Calu3 (cell line): ENCODE measurements around the gene KIAA0825. TPM values are rescaled to one million over a fixed set of nuclear protein-coding genes. Genes with fewer than 3 reads are reported as not detected.
A peak's percentile ranks its signal among the peaks of the same experiment; 100 is the strongest.

ENCODE experiments used
- BruUV-seq: library from RNA; stranded (reverse); fragments of 400-500 nt; replicated peaks from 2 replicates; lab custom pipeline; 2021; lab: Mats Ljungman, UMichigan
- CTCF ChIA-PET: fragments of 300-600 bp; sonication (Branson Sonifier 250); formaldehyde crosslinking; loops from one replicate; lab custom pipeline; 2022; ENCODE audit warnings: antibody characterized with exemption; lab: Charles Lee
- DNase-seq: peaks from one replicate; pipeline ENCODE4 v3.0.0; 2022
- H3K27ac Mint-ChIP-seq: one replicate; pipeline ENCODE4 v1.8.0; 2022; ENCODE audit warnings: mixed read lengths; ENCODE audit not compliant: unreplicated experiment
- H3K27me3 Mint-ChIP-seq: one replicate; pipeline ENCODE4 v1.8.0; 2022; ENCODE audit warnings: mixed read lengths; ENCODE audit not compliant: unreplicated experiment
- H3K36me3 Mint-ChIP-seq: one replicate; pipeline ENCODE4 v1.8.0; 2022; ENCODE audit warnings: mild to moderate bottlenecking, moderate library complexity, mixed read lengths; ENCODE audit not compliant: insufficient read depth, unreplicated experiment
- H3K4me1 Mint-ChIP-seq: one replicate; pipeline ENCODE4 v1.8.0; 2022; ENCODE audit warnings: mild to moderate bottlenecking, low read depth, mixed read lengths; ENCODE audit not compliant: unreplicated experiment
- H3K4me3 Mint-ChIP-seq: one replicate; pipeline ENCODE4 v1.8.0; 2022; ENCODE audit warnings: mild to moderate bottlenecking, low read depth, moderate library complexity, mixed read lengths; ENCODE audit not compliant: unreplicated experiment
- H3K9me3 Mint-ChIP-seq: one replicate; pipeline ENCODE4 v1.8.0; 2022; ENCODE audit warnings: low read depth, mixed read lengths; ENCODE audit not compliant: unreplicated experiment
- intact Hi-C: fragments of 100-400 bp; cut with micrococcal nuclease; formaldehyde crosslinking; loops from one replicate; pipeline ENCODE4 v1.10.0; 2022; ENCODE audit not compliant: unreplicated experiment
- total RNA-seq: library from RNA; stranded (reverse); gene quantifications from 2 replicates; pipeline ENCODE4 v1.2.3, GENCODE V29; 2022
- TF ChIP-seq, protein P1 (sequence below): fragments of 200-600 bp; IDR thresholded peaks from one replicate; pipeline ENCODE4 v1.8.0; 2022; ENCODE audit warnings: antibody characterized with exemption; ENCODE audit not compliant: unreplicated experiment

The KIAA0825 gene
- total RNA-seq, 1 experiment from 2014 or later: 1.9 TPM

DNA sequence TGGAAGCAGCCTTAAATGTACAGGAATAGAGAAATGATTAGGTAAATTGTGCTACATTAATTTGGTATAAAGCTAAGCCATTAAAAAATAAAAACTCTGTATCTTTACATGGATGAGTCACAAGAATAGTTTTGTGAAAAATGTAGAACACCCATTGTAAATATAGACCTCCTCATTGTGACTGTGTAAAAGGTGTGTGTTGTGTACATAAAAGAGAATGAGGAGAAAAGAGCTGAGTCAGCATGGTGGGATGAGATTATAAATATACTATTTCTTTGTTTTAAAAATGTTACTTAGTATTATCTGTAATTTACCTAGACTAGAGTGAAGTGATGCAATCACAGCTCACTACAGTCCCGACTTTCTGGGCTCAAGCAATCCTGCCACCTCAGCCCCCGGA is 250.5 kb downstream of the KIAA0825 start:
- intact Hi-C loops: no loop called here
- no peaks in the 10 kb centered on the region for H3K36me3 Mint-ChIP-seq
- H3K27me3 Mint-ChIP-seq: no peaks in the 10 kb centered on the region
- CTCF ChIA-PET: no interaction called here
- TF ChIP-seq, protein P1, sequence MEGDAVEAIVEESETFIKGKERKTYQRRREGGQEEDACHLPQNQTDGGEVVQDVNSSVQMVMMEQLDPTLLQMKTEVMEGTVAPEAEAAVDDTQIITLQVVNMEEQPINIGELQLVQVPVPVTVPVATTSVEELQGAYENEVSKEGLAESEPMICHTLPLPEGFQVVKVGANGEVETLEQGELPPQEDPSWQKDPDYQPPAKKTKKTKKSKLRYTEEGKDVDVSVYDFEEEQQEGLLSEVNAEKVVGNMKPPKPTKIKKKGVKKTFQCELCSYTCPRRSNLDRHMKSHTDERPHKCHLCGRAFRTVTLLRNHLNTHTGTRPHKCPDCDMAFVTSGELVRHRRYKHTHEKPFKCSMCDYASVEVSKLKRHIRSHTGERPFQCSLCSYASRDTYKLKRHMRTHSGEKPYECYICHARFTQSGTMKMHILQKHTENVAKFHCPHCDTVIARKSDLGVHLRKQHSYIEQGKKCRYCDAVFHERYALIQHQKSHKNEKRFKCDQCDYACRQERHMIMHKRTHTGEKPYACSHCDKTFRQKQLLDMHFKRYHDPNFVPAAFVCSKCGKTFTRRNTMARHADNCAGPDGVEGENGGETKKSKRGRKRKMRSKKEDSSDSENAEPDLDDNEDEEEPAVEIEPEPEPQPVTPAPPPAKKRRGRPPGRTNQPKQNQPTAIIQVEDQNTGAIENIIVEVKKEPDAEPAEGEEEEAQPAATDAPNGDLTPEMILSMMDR: no peak
- H3K9me3 Mint-ChIP-seq: peaks cover 2% of the 10 kb centered on the region
- H3K27ac Mint-ChIP-seq: no peak overlapping the region
- no TSS peak for BruUV-seq
- no peak overlapping the region for H3K4me3 Mint-ChIP-seq
- DNase-seq: no peak
- H3K4me1 Mint-ChIP-seq: peaks cover 10% of the 10 kb centered on the region

DNA sequence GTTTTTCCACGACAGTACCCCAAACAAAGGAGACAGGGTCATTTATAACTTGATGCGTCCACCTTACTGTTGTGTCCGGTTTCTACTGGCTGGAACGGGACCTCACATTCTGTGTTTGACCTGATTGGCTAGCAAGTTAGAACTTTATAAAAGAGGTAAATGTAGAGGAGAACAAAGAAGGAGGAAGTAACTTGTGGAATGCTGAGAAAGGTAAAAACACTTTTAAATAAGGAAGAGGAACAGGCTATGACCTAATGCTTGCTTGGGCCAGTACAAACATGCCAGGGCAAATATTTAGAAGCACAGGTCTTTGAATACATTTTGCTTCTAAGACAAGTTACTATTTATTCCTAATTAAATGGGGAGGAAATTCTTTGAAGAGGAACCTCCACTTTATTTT is 251.6 kb downstream of the KIAA0825 start:
- no peaks in the 10 kb centered on the region for H3K36me3 Mint-ChIP-seq
- DNase-seq: no peak
- BruUV-seq: no TSS peak
- H3K27ac Mint-ChIP-seq: no peak overlapping the region
- peaks cover 20% of the 10 kb centered on the region for H3K4me1 Mint-ChIP-seq
- H3K9me3 Mint-ChIP-seq: peaks cover 2% of the 10 kb centered on the region
- H3K4me3 Mint-ChIP-seq: no peak overlapping the region
- CTCF ChIA-PET: interaction anchor here (0.6 kb wide), 1 partner anchor 131 kb away, joined by 4 read pairs; no protein-coding TSS in a partner anchor
- H3K27me3 Mint-ChIP-seq: no peaks in the 10 kb centered on the region
- intact Hi-C loops: no loop called here
- TF ChIP-seq, protein P1: no peak

DNA sequence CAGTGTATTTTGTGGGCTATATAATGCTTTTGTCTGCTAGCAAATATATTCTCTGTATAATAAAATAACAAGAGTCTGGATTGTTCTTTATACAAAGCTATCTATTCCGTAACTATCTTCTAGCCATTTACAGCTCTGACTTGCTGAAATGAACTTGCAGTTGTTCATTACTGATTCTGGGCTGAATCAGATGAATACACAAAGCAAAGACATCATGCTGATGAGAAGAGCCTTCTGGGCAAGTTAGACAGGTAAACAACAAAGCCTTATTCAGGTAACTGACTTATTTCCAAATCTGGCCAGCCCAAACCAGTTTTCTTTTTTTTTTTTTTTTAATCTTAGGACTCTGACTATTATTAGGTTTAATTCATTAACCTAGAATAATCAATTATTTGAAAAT is 255.5 kb downstream of the KIAA0825 start:
- intact Hi-C loops: no loop called here
- TF ChIP-seq, protein P1: no peak
- H3K4me3 Mint-ChIP-seq: no peak overlapping the region

DNA sequence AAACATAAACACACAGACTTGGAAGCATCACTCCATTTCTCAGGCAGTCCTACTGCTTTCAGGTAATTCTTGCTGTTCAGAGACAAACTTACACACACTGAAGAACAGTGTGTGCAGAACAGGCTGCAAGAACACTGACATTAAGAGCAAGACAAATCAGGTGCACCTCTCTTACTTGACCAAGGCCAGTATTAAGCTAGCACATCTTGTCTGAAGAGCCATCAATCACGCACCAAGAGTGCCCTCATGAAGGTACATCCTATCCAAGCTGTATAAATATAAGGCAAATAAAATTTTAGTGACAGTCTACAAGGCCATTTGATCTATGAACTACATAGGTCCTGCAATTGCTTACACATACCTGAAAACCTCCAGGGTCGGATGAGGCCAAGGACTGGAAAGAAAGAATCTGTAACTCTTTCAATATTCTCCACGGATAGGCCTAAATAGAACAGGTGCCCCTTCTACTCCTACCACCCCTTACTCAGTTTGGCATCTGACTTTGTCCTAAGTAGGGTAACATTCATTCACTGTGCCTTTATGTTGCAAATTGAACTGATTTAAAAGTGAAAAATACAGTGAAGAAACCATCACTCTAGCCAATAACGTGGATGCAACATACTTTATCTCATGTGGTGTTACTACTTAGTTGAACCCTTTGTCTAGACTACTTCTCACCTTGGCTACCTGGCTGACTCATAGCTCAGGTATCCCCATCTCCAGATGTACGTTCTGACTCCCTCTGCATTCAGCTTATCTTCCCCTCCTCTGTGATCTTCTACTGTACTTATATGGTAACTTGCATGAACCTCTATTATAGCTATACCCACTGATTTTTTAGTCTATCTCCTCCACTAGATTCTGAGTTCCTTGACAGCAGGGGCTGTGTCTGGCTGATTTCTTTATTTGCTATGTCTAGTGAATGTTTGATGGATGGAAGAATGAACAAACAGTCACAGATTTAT is 256.3 kb downstream of the KIAA0825 start:
- TF ChIP-seq, protein P1: no peak
- intact Hi-C loops: no loop called here
- CTCF ChIA-PET: interaction anchor here (0.7 kb wide), 1 partner anchor 531 kb away, joined by 5 read pairs; no protein-coding TSS in a partner anchor
- H3K4me1 Mint-ChIP-seq: peaks cover 18% of the 10 kb centered on the region
- no peak overlapping the region for H3K4me3 Mint-ChIP-seq
- no peaks in the 10 kb centered on the region for H3K27me3 Mint-ChIP-seq
- BruUV-seq: no TSS peak
- H3K9me3 Mint-ChIP-seq: peaks cover 2% of the 10 kb centered on the region
- no peak overlapping the region for H3K27ac Mint-ChIP-seq
- H3K36me3 Mint-ChIP-seq: no peaks in the 10 kb centered on the region
- peak; percentile 7 for DNase-seq

More for the DNA sequence above, 255.5 kb downstream of the KIAA0825 start:
- no peak for DNase-seq
- no peaks in the 10 kb centered on the region for H3K27me3 Mint-ChIP-seq
- H3K9me3 Mint-ChIP-seq: peaks cover 2% of the 10 kb centered on the region
- H3K27ac Mint-ChIP-seq: no peak overlapping the region
- peaks cover 20% of the 10 kb centered on the region for H3K4me1 Mint-ChIP-seq
- H3K36me3 Mint-ChIP-seq: no peaks in the 10 kb centered on the region
- no TSS peak for BruUV-seq
- CTCF ChIA-PET: interaction anchor here (0.7 kb wide), 1 partner anchor 531 kb away, joined by 5 read pairs; no protein-coding TSS in a partner anchor
